OCI-LY1 (cell line): ENCODE measurements around the gene ETFBKMT.

Experiments used
- EZH2 ChIP-seq: fragments of 200-600 bp; sonication (generic), shearing (Covaris generic); IDR thresholded peaks from 2 replicates; pipeline ENCODE4 v1.8.0; 2017; ENCODE audit warnings: borderline replicate concordance, mixed run types, mild to moderate bottlenecking, antibody characterized with exemption, low read length, moderate library complexity, mixed read lengths
- TF ChIP-seq, protein P1 (sequence below): fragments of 200-600 bp; sonication (generic), shearing (Covaris generic); IDR thresholded peaks from 2 replicates; pipeline ENCODE4 v1.5.1; 2017; ENCODE audit warnings: mild to moderate bottlenecking, antibody characterized with exemption, low read length, moderate library complexity, mixed read lengths

DNA sequence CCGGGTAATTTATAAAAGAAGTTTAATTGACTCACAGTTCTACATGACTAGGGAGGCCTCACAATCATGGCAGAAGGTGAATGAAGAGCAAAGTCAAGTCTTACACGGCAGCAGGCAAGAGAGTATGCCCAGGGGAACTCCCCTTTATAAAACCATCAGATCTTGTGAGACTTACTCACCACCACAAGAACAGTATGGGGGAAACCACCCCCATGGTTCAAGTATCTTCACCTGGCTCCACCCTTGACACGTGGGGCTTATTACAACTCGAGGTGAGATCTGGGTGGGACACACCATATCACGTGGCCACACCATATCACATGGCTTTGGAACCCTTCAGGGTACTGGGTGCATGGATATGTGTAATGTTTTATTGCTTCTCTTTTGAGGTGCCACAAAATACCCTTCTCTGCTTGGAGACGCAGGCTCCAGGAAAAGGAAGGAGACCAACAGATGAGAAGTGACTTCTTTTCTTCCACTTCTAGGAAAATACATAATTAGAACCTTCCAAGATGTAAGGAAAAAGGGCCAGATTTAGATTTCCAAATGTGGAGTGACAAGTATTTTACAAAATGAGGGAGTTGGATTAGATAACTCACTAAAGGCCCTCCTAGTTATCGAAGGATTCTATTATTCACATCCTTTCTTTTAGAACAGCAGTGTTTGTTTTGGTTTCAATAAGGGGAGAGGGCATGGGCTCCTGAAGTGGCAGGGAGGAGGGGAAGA lies 33.1 kb upstream of the ETFBKMT start:
- no peak for TF ChIP-seq EZH2
- TF ChIP-seq, protein P1, sequence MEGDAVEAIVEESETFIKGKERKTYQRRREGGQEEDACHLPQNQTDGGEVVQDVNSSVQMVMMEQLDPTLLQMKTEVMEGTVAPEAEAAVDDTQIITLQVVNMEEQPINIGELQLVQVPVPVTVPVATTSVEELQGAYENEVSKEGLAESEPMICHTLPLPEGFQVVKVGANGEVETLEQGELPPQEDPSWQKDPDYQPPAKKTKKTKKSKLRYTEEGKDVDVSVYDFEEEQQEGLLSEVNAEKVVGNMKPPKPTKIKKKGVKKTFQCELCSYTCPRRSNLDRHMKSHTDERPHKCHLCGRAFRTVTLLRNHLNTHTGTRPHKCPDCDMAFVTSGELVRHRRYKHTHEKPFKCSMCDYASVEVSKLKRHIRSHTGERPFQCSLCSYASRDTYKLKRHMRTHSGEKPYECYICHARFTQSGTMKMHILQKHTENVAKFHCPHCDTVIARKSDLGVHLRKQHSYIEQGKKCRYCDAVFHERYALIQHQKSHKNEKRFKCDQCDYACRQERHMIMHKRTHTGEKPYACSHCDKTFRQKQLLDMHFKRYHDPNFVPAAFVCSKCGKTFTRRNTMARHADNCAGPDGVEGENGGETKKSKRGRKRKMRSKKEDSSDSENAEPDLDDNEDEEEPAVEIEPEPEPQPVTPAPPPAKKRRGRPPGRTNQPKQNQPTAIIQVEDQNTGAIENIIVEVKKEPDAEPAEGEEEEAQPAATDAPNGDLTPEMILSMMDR = no peak
